Cardiac fibroblast (primary cell): ENCODE results near the gene CLDN12.

Source experiments
- DNase-seq, 2 donors: peaks; one replicate each; pipeline versions ENCODE4 v3.0.0 to v3.0.0-alpha.2; 2010; ENCODE audit warnings: low read depth in 2 of 2
- H3K4me3 ChIP-seq, 2 donors: replicated peaks in 1 of 2; 1 replicate in 1 of 2; 2 replicates in 1 of 2; pipeline ENCODE4 v1.5.1; 2011; ENCODE audit warnings: low read depth in 2 of 2, low read length in 2 of 2, mild to moderate bottlenecking in 2 of 2, moderate library complexity in 1 of 2
- TF ChIP-seq, protein P1 (sequence below): IDR thresholded peaks from one replicate; pipeline ENCODE4 v1.5.1; 2011; ENCODE audit warnings: low read depth, mild to moderate bottlenecking, low read length, inconsistent platforms

The CLDN12 gene

GRCh38 chr7:90430614-90431460 is 27.6 kb downstream of the CLDN12 start:
- TF ChIP-seq, protein P1, sequence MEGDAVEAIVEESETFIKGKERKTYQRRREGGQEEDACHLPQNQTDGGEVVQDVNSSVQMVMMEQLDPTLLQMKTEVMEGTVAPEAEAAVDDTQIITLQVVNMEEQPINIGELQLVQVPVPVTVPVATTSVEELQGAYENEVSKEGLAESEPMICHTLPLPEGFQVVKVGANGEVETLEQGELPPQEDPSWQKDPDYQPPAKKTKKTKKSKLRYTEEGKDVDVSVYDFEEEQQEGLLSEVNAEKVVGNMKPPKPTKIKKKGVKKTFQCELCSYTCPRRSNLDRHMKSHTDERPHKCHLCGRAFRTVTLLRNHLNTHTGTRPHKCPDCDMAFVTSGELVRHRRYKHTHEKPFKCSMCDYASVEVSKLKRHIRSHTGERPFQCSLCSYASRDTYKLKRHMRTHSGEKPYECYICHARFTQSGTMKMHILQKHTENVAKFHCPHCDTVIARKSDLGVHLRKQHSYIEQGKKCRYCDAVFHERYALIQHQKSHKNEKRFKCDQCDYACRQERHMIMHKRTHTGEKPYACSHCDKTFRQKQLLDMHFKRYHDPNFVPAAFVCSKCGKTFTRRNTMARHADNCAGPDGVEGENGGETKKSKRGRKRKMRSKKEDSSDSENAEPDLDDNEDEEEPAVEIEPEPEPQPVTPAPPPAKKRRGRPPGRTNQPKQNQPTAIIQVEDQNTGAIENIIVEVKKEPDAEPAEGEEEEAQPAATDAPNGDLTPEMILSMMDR, result no peak
- no peak overlapping the region for H3K4me3 ChIP-seq
- no peak for DNase-seq

DNA sequence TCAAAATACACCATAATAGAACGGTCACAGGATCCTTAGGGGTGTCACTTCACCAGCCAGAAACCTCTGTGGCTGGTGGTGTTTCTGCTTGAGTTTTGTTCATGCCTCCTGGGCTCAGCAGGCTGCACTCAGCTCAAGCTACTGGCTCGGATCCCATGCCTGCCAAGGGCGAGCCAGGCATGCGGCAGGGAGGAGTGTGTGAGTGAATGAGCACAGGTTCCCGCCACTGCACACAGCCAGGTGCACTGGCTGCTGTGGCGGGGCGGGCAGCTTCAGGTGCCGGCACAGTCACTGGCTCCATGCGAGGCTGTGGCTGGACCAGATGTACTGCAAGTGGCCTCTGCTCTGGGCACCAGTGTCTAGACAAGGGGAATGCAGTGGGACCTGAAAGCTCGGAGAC is 29.5 kb downstream of the CLDN12 start:
- no peak overlapping the region for H3K4me3 ChIP-seq
- DNase-seq, result no peak
- TF ChIP-seq, protein P1, result no peak

DNA sequence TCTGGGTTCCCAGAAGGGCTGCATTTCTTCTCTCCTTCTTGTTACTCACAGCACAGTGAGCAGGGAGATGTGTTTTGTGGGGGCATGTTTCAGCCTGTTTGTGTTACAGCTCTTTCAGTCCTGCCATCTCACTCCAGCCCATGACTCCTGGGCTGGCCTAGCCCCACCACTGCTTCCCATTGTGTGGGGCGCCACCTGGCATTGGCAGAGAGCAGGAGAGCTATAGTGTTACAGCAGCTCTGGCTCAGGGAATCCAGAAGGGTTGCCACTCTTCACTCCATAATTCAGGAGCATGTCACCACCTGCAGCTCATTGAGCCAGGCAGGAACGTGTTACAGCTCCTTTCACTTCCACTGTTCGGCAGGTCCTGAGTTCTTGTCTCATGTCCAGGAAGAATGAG is 30.0 kb downstream of the CLDN12 start:
- TF ChIP-seq, protein P1, result no peak

DNA sequence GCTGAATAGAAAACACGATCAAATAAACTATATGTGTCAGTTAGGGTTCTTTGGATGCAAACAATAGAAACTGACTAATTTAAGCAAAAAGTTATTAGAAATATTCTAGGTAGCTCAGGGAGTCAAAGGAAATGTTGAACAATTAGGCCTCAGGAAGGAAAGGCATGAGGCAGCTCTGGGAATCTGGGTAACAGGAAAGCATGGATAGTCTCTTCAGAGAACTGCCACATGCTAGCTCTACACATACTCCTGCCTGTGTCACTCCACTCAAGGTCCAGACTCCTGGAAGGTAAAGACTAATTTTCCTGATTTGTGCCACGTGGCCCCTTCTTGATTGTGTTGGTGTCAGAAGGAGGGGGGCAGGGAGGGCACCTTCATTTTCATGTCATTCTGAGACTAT is 42.4 kb downstream of the CLDN12 start:
- TF ChIP-seq, protein P1, result no peak
- H3K4me3 ChIP-seq, result no peak overlapping the region
- peak in 1 of 2 donors; percentile 26 for DNase-seq

More for the DNA sequence above, 30.0 kb downstream of the CLDN12 start:
- DNase-seq, result no peak
- H3K4me3 ChIP-seq, result no peak overlapping the region

DNA sequence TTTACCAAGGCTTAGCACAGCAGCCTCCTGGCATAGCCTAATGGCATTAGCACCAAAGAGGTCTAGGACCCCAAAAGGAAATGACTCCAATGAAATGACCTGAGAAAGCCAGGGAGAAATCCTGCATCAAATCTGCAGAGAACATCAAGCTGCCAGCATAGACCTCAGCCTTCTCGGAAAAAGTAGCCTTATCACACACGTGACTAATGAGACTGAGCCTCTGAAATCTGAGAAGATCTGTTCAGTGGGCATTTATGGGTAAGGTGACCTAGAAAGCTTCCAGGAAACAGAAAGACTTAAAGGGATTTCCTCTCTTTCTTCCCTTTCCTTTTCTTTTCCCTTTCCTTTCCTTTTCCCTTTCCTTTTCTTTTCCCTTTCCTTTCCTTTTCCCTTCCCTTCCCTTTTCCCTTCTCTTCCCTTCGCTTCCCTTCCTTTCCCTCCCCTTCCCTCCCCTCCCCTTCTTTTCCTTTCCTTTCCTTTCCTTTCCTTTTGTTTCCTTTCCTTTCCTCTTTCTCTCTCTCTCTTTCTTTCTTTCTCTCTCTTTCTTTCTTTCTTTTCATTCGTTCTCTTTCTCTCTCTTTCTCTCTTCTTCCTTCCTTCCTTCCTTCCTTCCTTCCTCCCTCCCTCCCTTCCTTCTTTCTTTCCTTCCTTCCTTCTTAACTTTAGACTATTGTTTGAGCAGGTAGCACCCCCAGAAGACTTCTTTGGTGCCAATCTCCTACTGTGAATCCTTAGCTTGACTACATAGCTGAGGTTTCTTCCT is 43.1 kb downstream of the CLDN12 start:
- no peak for DNase-seq
- no peak overlapping the region for H3K4me3 ChIP-seq
- TF ChIP-seq, protein P1, result no peak

- DNase-seq, result no peak
- TF ChIP-seq, protein P1, result no peak
- H3K4me3 ChIP-seq, result no peak overlapping the region
Observed at GRCh38 chr7:90453259-90453891, 50.1 kb downstream of the CLDN12 start.
